Ascending aorta (tissue), 2 donors: ENCODE data around the gene POLR2J. TPM values are rescaled to one million over a fixed set of nuclear protein-coding genes. Genes with fewer than 3 reads are reported as not detected.

ENCODE experiments used
- DNase-seq, 2 donors: peaks; one replicate each; pipeline ENCODE4 v3.0.0-alpha.2; 2019; ENCODE audit warnings: low spot score in 2 of 2
- H3K27ac ChIP-seq, 2 donors: fragments of 200-600 bp; sonication (generic); one replicate each; pipeline ENCODE4 v1.5.1; 2016 to 2017; ENCODE audit warnings: mild to moderate bottlenecking in 1 of 2
- H3K27me3 ChIP-seq: fragments of 200-600 bp; sonication (generic); one replicate; pipeline ENCODE4 v1.5.1; 2017
- H3K36me3 ChIP-seq, 2 donors: fragments of 200-600 bp; sonication (generic); one replicate each; pipeline ENCODE4 v1.5.1; 2016
- H3K4me1 ChIP-seq, 2 donors: fragments of 200-600 bp; sonication (generic); one replicate each; pipeline ENCODE4 v1.5.1; 2016 to 2017; ENCODE audit warnings: mild to moderate bottlenecking in 1 of 2
- H3K4me3 ChIP-seq, 2 donors: fragments of 200-600 bp; sonication (generic); one replicate each; pipeline ENCODE4 v1.5.1; 2016 to 2017; ENCODE audit warnings: mild to moderate bottlenecking in 1 of 2
- H3K9me3 ChIP-seq, 2 donors: fragments of 200-600 bp; sonication (generic); one replicate each; pipeline ENCODE4 v1.5.1; 2016
- CTCF ChIP-seq, 3 experiments: fragments of 200-600 bp in 2 of 3; fragments of 450-650 bp in 1 of 3; sonication (generic) in 2 of 3; IDR thresholded peaks; one replicate each; pipeline ENCODE4 v1.5.1; 2016 to 2019; ENCODE audit warnings: antibody characterized with exemption in 3 of 3, mild to moderate bottlenecking in 1 of 3, moderate library complexity in 1 of 3
- intact Hi-C: fragments of 100-400 bp; cut with DNase I; formaldehyde crosslinking; loops from one replicate; pipeline ENCODE4 v1.15.1; 2023
- total RNA-seq: library from RNA; depleted of rRNA; stranded (reverse); fragments of >200 nt; gene quantifications from one replicate; pipeline ENCODE4 v1.1.0, GENCODE V29; 2016

The POLR2J gene
- total RNA-seq, 1 donor from 2014 or later = 40.8 TPM

- TF ChIP-seq CTCF (IDR thresholded peaks at IDR 0.05) = no peak
- H3K4me1 ChIP-seq = no peaks in the 10 kb centered on the region
- peaks cover 26 to 58% of the 10 kb centered on the region in 2 donors for H3K36me3 ChIP-seq
- H3K4me3 ChIP-seq = no peak overlapping the region
- H3K27ac ChIP-seq = no peak overlapping the region
- DNase-seq = no peak
- intact Hi-C loops = no loop called here
- H3K9me3 ChIP-seq = no peaks in the 10 kb centered on the region
- no peaks in the 10 kb centered on the region for H3K27me3 ChIP-seq
Measured at GRCh38 chr7:102424129-102424551, 54.6 kb downstream of the POLR2J start.

Other genes starting within 250 kb of the POLR2J start
- 4.2 TPM for gene SH2B2, start 192.1 kb downstream of the POLR2J start, total RNA-seq
- gene SPDYE6, start 122.5 kb downstream of the POLR2J start, total RNA-seq = not detected
- 23.6 TPM for gene PRKRIP1, start 82.6 kb downstream of the POLR2J start, total RNA-seq
- 45.1 TPM for gene ORAI2, start 45.3 kb downstream of the POLR2J start, total RNA-seq
- 26.4 TPM for gene ALKBH4, start 14.1 kb downstream of the POLR2J start, total RNA-seq
- gene LRWD1, start 13.9 kb downstream of the POLR2J start, total RNA-seq = 24.4 TPM
- 143 TPM for gene RASA4B, start 38.9 kb upstream of the POLR2J start, total RNA-seq
- 43.5 TPM for gene UPK3BL2, start 64.8 kb upstream of the POLR2J start, total RNA-seq
- not detected for gene SPDYE2, start 72.3 kb upstream of the POLR2J start, total RNA-seq
- gene POLR2J3, start 93.7 kb upstream of the POLR2J start, total RNA-seq = 1.5 TPM
- gene RASA4, start 137.8 kb upstream of the POLR2J start, total RNA-seq = 815 TPM
- gene UPK3BL1, start 163.9 kb upstream of the POLR2J start, total RNA-seq = 28.5 TPM
- not detected for gene SPDYE2B, start 171.4 kb upstream of the POLR2J start, total RNA-seq
- not detected for gene POLR2J2, start 192.7 kb upstream of the POLR2J start, total RNA-seq